HepG2 (cell line): ENCODE data around the gene ARMC8. TPM values are rescaled to one million over a fixed set of nuclear protein-coding genes. Genes with fewer than 3 reads are reported as not detected.
A peak's percentile ranks its signal among the peaks of the same experiment; 100 is the strongest.

Experiments
- ATRX ChIP-seq: sonication (generic); formaldehyde crosslinking; IDR thresholded peaks from 2 replicates; pipeline ENCODE4 v1.4.0; 2020; ENCODE audit warnings: missing genetic modification reagents, borderline replicate concordance
- BORCS8-MEF2B ChIP-seq: sonication (generic); formaldehyde crosslinking; IDR thresholded peaks from 2 replicates; pipeline ENCODE4 v1.8.0; 2022; ENCODE audit warnings: mild to moderate bottlenecking, missing genetic modification reagents
- BRD4 ChIP-seq: sonication (generic); formaldehyde crosslinking; IDR thresholded peaks from 2 replicates; pipeline ENCODE4 v1.4.0; 2020; ENCODE audit warnings: missing genetic modification reagents
- CBX1 ChIP-seq: IDR thresholded peaks from one replicate; pipeline ENCODE4 v1.6.1; 2016; ENCODE audit warnings: antibody characterized with exemption, low read depth
- FOXA1 ChIP-seq, 2 experiments: fragments of 450-650 bp in 1 of 2; sonication (generic) in 1 of 2; formaldehyde crosslinking in 1 of 2; IDR thresholded peaks; 2 replicates each; pipeline versions ENCODE4 v1.4.0 to v1.6.1; 2016 to 2020; ENCODE audit warnings: missing genetic modification reagents in 1 of 2
- GABPA ChIP-seq, 2 experiments: IDR thresholded peaks; 2 replicates each; pipeline ENCODE4 v1.6.1; 2011 to 2016; ENCODE audit warnings: low read depth in 2 of 2, low read length in 1 of 2, missing biosample characterization in 1 of 2, missing genetic modification characterization in 1 of 2
- HOXA7 ChIP-seq: sonication (generic); formaldehyde crosslinking; IDR thresholded peaks from 2 replicates; pipeline ENCODE4 v1.8.1; 2022; ENCODE audit warnings: mild to moderate bottlenecking, missing genetic modification reagents, moderate library complexity
- NR2C2 ChIP-seq: sonication (generic); formaldehyde crosslinking; IDR thresholded peaks from 2 replicates; pipeline ENCODE4 v1.4.0; 2020; ENCODE audit warnings: missing genetic modification reagents, mild to moderate bottlenecking, moderate library complexity, borderline replicate concordance
- NR2F1 ChIP-seq, 2 experiments: fragments of 450-650 bp in 1 of 2; formaldehyde crosslinking in 1 of 2; IDR thresholded peaks; 2 replicates each; pipeline versions ENCODE4 v1.5.0 to v1.6.1; 2016 to 2020; ENCODE audit warnings: mild to moderate bottlenecking in 1 of 2, missing compliant biosample characterization in 1 of 2, missing genetic modification reagents in 1 of 2, moderate library complexity in 1 of 2
- POGK ChIP-seq: sonication (generic); formaldehyde crosslinking; conservative IDR thresholded peaks from 2 replicates; pipeline ENCODE4 v1.8.0; 2022; ENCODE audit warnings: mild to moderate bottlenecking, moderate library complexity, missing genetic modification reagents
- SCMH1 ChIP-seq: sonication (generic); formaldehyde crosslinking; IDR thresholded peaks from 2 replicates; pipeline ENCODE4 v1.9.0; 2021; ENCODE audit warnings: missing genetic modification reagents, mild to moderate bottlenecking, borderline replicate concordance
- SMARCE1 ChIP-seq: fragments of 450-650 bp; IDR thresholded peaks from 2 replicates; pipeline ENCODE4 v1.6.1; 2017; ENCODE audit warnings: borderline replicate concordance
- SOX13 ChIP-seq, 3 experiments: fragments of 450-650 bp in 1 of 3; sonication (generic) in 1 of 3; formaldehyde crosslinking in 1 of 3; IDR thresholded peaks in 2 of 3; conservative IDR thresholded peaks in 1 of 3; 2 replicates each; pipeline versions ENCODE4 v1.5.0 to v1.6.1; 2016 to 2020; ENCODE audit warnings: antibody characterized with exemption in 1 of 3, mild to moderate bottlenecking in 1 of 3, missing compliant biosample characterization in 1 of 3, missing genetic modification reagents in 1 of 3, moderate library complexity in 1 of 3
- ZEB1 ChIP-seq: IDR thresholded peaks from 2 replicates; pipeline ENCODE4 v1.6.1; 2012; ENCODE audit warnings: mild to moderate bottlenecking, low read depth, inconsistent platforms; ENCODE audit not compliant: insufficient replicate concordance
- ZNF33B ChIP-seq: sonication (generic); formaldehyde crosslinking; IDR thresholded peaks from 2 replicates; pipeline ENCODE4 v1.5.1; 2020; ENCODE audit warnings: mild to moderate bottlenecking, missing genetic modification reagents
- ZNF574 ChIP-seq: sonication (generic); formaldehyde crosslinking; IDR thresholded peaks from 2 replicates; pipeline ENCODE4 v1.4.0; 2020; ENCODE audit warnings: missing genetic modification reagents
- ZNF614 ChIP-seq: IDR thresholded peaks from 2 replicates; pipeline ENCODE4 v1.6.1; 2018; ENCODE audit warnings: missing biosample characterization, missing genetic modification reagents, inconsistent platforms, borderline replicate concordance
- ZNF788 ChIP-seq: sonication (generic); formaldehyde crosslinking; IDR thresholded peaks from 2 replicates; pipeline ENCODE4 v1.5.0; 2020; ENCODE audit warnings: mild to moderate bottlenecking, missing genetic modification reagents, borderline replicate concordance
- ZSCAN20 ChIP-seq: sonication (generic); formaldehyde crosslinking; IDR thresholded peaks from 2 replicates; pipeline ENCODE4 v1.4.0; 2020; ENCODE audit warnings: missing genetic modification reagents, mild to moderate bottlenecking, borderline replicate concordance
- polyA plus RNA-seq, 8 experiments: library from polyadenylated mRNA; depleted of rRNA in 3 of 8; stranded (reverse) in 7 of 8; unstranded in 1 of 8; fragments of >200 nt; fragmentation: Illumina TruSeq in 4 of 8; extraction: Trizol in 4 of 8; gene quantifications; 2 replicates each; pipeline versions ENCODE4 v1.2.1 to v1.2.3, GENCODE V29; 2011 to 2016; ENCODE audit warnings: low read depth in 4 of 8, missing spikeins in 1 of 8, mixed read lengths in 1 of 8; ENCODE audit not compliant: insufficient read depth in 1 of 8
- total RNA-seq, 5 experiments: library from RNA; depleted of rRNA; stranded (reverse); fragments of >200 nt; fragmentation: Illumina TruSeq; extraction: Trizol; gene quantifications; 2 replicates each; pipeline ENCODE4 v1.2.3, GENCODE V29; 2016; ENCODE audit warnings: low read depth in 1 of 5
- TF ChIP-seq, protein P1 (sequence below): sonication (generic); formaldehyde crosslinking; IDR thresholded peaks from 2 replicates; pipeline ENCODE4 v1.5.0; 2020; ENCODE audit warnings: mild to moderate bottlenecking, missing genetic modification reagents, moderate library complexity
- TF ChIP-seq, protein P2 (sequence below): sonication (generic); formaldehyde crosslinking; IDR thresholded peaks from 2 replicates; pipeline ENCODE4 v1.4.0; 2020; ENCODE audit warnings: mild to moderate bottlenecking, missing genetic modification reagents

ARMC8 gene
- total and polyA plus RNA-seq, 2 of the 13 experiments (the other 11 are each of a cell fraction or from before 2014, with no cell fraction given): 38.9 to 55.3 TPM

DNA sequence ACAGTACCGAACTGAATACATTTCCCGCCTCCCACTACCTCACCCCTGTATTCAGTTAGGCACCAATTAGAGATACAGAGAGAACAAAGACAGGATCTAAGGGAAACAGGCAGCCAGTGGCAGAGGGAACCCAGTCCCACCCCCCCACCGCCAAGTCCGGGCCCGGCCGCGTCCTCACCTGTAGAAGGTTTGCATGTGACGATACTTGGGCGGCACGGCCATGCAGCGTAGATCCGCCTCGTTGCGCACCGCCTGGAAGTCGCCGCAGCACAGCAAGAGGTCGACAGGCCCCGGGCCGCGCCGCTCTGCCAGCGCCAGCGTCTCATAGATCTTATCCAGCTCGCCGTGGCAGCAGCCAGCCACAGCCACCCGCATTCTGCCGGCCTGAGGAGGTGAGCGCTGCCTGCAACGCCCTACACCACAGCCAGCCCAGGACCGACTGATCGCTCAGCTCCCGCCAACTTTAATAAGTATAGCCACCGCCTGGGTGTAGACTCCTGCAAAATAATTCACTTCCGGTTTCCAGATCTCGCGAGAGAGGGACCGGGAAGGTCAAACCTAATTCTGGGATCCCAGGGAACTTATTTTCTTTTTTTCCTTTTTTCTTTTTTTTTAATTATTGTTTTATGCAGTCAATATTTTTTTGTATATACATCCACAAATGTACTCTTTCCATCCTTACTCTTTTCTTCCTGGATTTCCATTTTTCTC lies 12.5 kb upstream of the ARMC8 start, which contains the start of gene DBR1 (continued):
- TF ChIP-seq ZNF574 (peak; percentile 76), BORCS8-MEF2B (CRISPR knock-in tag) (peak; percentile 76; the same call in 1 of the 2 replicates), SCMH1 (CRISPR knock-in tag) (no peak), GABPA (IDR thresholded peaks at IDR 0.05; ENCODE audit: low read depth, low read length) (0 out of 2 replicates have a peak, but pooled peaks have one; percentile 17), GABPA (CRISPR knock-in tag; IDR thresholded peaks at IDR 0.05; ENCODE audit: low read depth) (peak; percentile 90), BRD4 (CRISPR knock-in tag) (peak; percentile 74; the same call in 1 of the 2 replicates), NR2F1 (CRISPR knock-in tag; IDR thresholded peaks at IDR 0.05) (no peak; a peak in 1 of 4 replicates), SMARCE1 (no peak), HOXA7 (CRISPR knock-in tag) (no peak), CBX1 (peak; percentile 67), FOXA1 (IDR thresholded peaks at IDR 0.05) (no peak), FOXA1 (CRISPR knock-in tag; IDR thresholded peaks at IDR 0.05) (no peak), NR2C2 (CRISPR knock-in tag) (peak; percentile 93), ZNF614 (peak; percentile 82; the same call in 1 of the 2 replicates), POGK (CRISPR knock-in tag) (peak; percentile 68), ZSCAN20 (CRISPR knock-in tag) (peak; percentile 100), ZEB1 (no peak), ZNF788 (CRISPR knock-in tag) (0 out of 2 replicates have a peak, but pooled peaks have one; percentile 13), SOX13 (IDR thresholded peaks at IDR 0.05) (no peak), SOX13 (CRISPR knock-in tag; conservative IDR thresholded peaks at IDR 0.05 in 1 of 2, IDR thresholded peaks at IDR 0.05 in 1 of 2) (peak in 1 of 2 experiments; percentile 39; a peak in 1 of 4 replicates), ATRX (CRISPR knock-in tag) (no peak), ZNF33B (CRISPR knock-in tag) (no peak)
- TF ChIP-seq, protein P1, sequence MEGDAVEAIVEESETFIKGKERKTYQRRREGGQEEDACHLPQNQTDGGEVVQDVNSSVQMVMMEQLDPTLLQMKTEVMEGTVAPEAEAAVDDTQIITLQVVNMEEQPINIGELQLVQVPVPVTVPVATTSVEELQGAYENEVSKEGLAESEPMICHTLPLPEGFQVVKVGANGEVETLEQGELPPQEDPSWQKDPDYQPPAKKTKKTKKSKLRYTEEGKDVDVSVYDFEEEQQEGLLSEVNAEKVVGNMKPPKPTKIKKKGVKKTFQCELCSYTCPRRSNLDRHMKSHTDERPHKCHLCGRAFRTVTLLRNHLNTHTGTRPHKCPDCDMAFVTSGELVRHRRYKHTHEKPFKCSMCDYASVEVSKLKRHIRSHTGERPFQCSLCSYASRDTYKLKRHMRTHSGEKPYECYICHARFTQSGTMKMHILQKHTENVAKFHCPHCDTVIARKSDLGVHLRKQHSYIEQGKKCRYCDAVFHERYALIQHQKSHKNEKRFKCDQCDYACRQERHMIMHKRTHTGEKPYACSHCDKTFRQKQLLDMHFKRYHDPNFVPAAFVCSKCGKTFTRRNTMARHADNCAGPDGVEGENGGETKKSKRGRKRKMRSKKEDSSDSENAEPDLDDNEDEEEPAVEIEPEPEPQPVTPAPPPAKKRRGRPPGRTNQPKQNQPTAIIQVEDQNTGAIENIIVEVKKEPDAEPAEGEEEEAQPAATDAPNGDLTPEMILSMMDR (CRISPR knock-in tag): no peak
- TF ChIP-seq, protein P2, sequence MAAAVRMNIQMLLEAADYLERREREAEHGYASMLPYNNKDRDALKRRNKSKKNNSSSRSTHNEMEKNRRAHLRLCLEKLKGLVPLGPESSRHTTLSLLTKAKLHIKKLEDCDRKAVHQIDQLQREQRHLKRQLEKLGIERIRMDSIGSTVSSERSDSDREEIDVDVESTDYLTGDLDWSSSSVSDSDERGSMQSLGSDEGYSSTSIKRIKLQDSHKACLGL (CRISPR knock-in tag): peak; percentile 52; the same call in 1 of the 2 replicates
